B cell (primary cell): ENCODE measurements around the gene TRABD2B. TPM values are rescaled to one million over a fixed set of nuclear protein-coding genes. Genes with fewer than 3 reads are reported as not detected.

Experiments used
- ATAC-seq: fragments of 200-7000 bp; cut with Tn5 transposase; one replicate; pipeline ENCODE4 v1.10.0; 2021; ENCODE audit warnings: low read depth, mild to moderate bottlenecking, moderate number of reproducible peaks, moderate library complexity
- CTCF ChIA-PET: fragments of 350-600 bp; sonication (Branson Sonifier 250); formaldehyde crosslinking; loops from one replicate; lab custom pipeline; 2021; ENCODE audit warnings: antibody characterized with exemption, inconsistent platforms; lab: Charles Lee
- POLR2A ChIA-PET: fragments of 350-600 bp; sonication (Branson Sonifier 250); formaldehyde crosslinking; loops from one replicate; lab custom pipeline; 2021; ENCODE audit warnings: antibody characterized with exemption; lab: Charles Lee
- DNase-seq: peaks from one replicate; pipeline ENCODE4 v3.0.0; 2013
- H2AFZ ChIP-seq: 2 replicates; pipeline ENCODE4 v1.6.1; 2012; ENCODE audit warnings: mild to moderate bottlenecking, low read depth, low read length; ENCODE audit not compliant: insufficient read depth, poor library complexity, severe bottlenecking
- H3K27ac ChIP-seq, 2 donors: 1 replicate in 1 of 2; 2 replicates in 1 of 2; pipeline ENCODE4 v1.5.1; 2012 to 2013; ENCODE audit warnings: low read length in 2 of 2, mild to moderate bottlenecking in 2 of 2, moderate library complexity in 1 of 2
- H3K27me3 ChIP-seq, 4 experiments: fragments of 200-600 bp in 1 of 4; sonication (generic) in 1 of 4; replicated peaks in 1 of 4; 1 replicate in 2 of 4; 2 replicates in 2 of 4; pipeline versions ENCODE4 v1.6.1 to v1.7.0; 2013 to 2016; ENCODE audit warnings: low read length in 3 of 4, mild to moderate bottlenecking in 2 of 4, mixed read lengths in 1 of 4, moderate library complexity in 1 of 4; ENCODE audit not compliant: insufficient read depth in 4 of 4, control insufficient read depth in 3 of 4; ENCODE audit errors: control extremely low read depth in 1 of 4
- H3K36me3 ChIP-seq, 2 experiments: replicated peaks in 1 of 2; 1 replicate in 1 of 2; 2 replicates in 1 of 2; pipeline versions ENCODE4 v1.6.1 to v1.7.1; 2013; ENCODE audit warnings: low read length in 1 of 2; ENCODE audit not compliant: insufficient read depth in 2 of 2, control insufficient read depth in 1 of 2; ENCODE audit errors: control extremely low read depth in 1 of 2, extremely low read depth in 1 of 2
- H3K4me1 ChIP-seq, 2 donors: fragments of 200-600 bp in 1 of 2; sonication (generic) in 1 of 2; 1 replicate in 1 of 2; 2 replicates in 1 of 2; pipeline versions ENCODE4 v1.5.1 to v1.6.1; 2013 to 2017; ENCODE audit warnings: low read length in 2 of 2; ENCODE audit not compliant: control insufficient read depth in 2 of 2, insufficient read depth in 2 of 2
- H3K4me2 ChIP-seq: replicated peaks from 2 replicates; pipeline ENCODE3; 2012; ENCODE audit warnings: mild to moderate bottlenecking, low read depth, low read length; ENCODE audit not compliant: poor library complexity, severe bottlenecking
- H3K4me3 ChIP-seq, 5 experiments: fragments of 200-600 bp in 1 of 5; sonication (generic) in 1 of 5; 1 replicate in 3 of 5; 2 replicates in 2 of 5; pipeline versions ENCODE4 v1.5.1 to v1.7.0; 2011 to 2016; ENCODE audit warnings: low read length in 4 of 5, mild to moderate bottlenecking in 4 of 5, low read depth in 2 of 5, control low read depth in 1 of 5, moderate library complexity in 1 of 5; ENCODE audit not compliant: insufficient read depth in 1 of 5; ENCODE audit errors: control extremely low read depth in 1 of 5, extremely low read depth in 1 of 5
- H3K79me2 ChIP-seq: fragments of 200-600 bp; sonication (generic); one replicate; pipeline ENCODE4 v1.6.0; 2016; ENCODE audit warnings: low read length; ENCODE audit not compliant: control insufficient read depth, insufficient read depth
- H3K9ac ChIP-seq: fragments of 200-600 bp; sonication (generic); 2 replicates; pipeline ENCODE4 v1.6.1; 2017; ENCODE audit warnings: mild to moderate bottlenecking, low read length, moderate library complexity
- H3K9me3 ChIP-seq, 3 donors: one replicate each; pipeline versions ENCODE4 v1.6.1 to v1.7.1; 2013; ENCODE audit warnings: low read length in 2 of 3; ENCODE audit not compliant: control insufficient read depth in 2 of 3, insufficient read depth in 1 of 3; ENCODE audit errors: control extremely low read depth in 1 of 3
- H4K20me1 ChIP-seq: 2 replicates; pipeline ENCODE4 v1.6.0; 2012; ENCODE audit warnings: mild to moderate bottlenecking, low read length; ENCODE audit not compliant: insufficient read depth, control insufficient read depth, poor library complexity, severe bottlenecking
- H3K27ac Mint-ChIP-seq: one replicate; pipeline ENCODE4 v1.8.0; 2021; ENCODE audit warnings: mixed read lengths
- H3K27me3 Mint-ChIP-seq: one replicate; pipeline ENCODE4 v1.8.0; 2021; ENCODE audit warnings: mixed read lengths
- H3K4me1 Mint-ChIP-seq: one replicate; pipeline ENCODE4 v1.8.0; 2021; ENCODE audit warnings: mixed read lengths
- H3K4me3 Mint-ChIP-seq: one replicate; pipeline ENCODE4 v1.8.0; 2021; ENCODE audit warnings: mixed read lengths
- H3K9me3 Mint-ChIP-seq: one replicate; pipeline ENCODE4 v1.8.0; 2022; ENCODE audit warnings: mixed read lengths; ENCODE audit not compliant: insufficient read depth
- CTCF ChIP-seq: fragments of 200-600 bp; IDR thresholded peaks from one replicate; pipeline ENCODE4 v1.8.0; 2022; ENCODE audit warnings: antibody characterized with exemption, mild to moderate bottlenecking
- EZH2 ChIP-seq: IDR thresholded peaks from 2 replicates; pipeline ENCODE4 v1.6.1; 2012; ENCODE audit warnings: borderline replicate concordance, low read depth, mild to moderate bottlenecking, moderate library complexity, low read length; ENCODE audit not compliant: insufficient read depth, poor library complexity, severe bottlenecking
- WGBS: methylation state at CpG from one replicate; pipeline ENCODE4 v1.1.5; 2013; ENCODE audit warnings: missing lambda C conversion rate; ENCODE audit not compliant: insufficient coverage; 5-methylcytosine and 5-hydroxymethylcytosine counted together
- intact Hi-C: fragments of 100-400 bp; cut with micrococcal nuclease; formaldehyde crosslinking; loops from one replicate; pipeline ENCODE4 v1.10.0; 2022
- polyA plus RNA-seq: library from polyadenylated mRNA; depleted of rRNA; stranded (reverse); fragments of >200 nt; gene quantifications from 2 replicates; pipeline ENCODE4 v1.2.3, GENCODE V29; 2012
- total RNA-seq, 2 donors: library from RNA; stranded (reverse); fragments of 120-200 nt in 1 of 2; gene quantifications; 1 replicate in 1 of 2; 2 replicates in 1 of 2; pipeline versions ENCODE4 v1.2.3 to v1.2.4, GENCODE V29; 2013 to 2022

The TRABD2B gene
- total and polyA plus RNA-seq, 2 donors (not counting 1 experiment from before 2014, with no cell fraction given): not detected

GRCh38 chr1:47717341-47717740 is 279.8 kb downstream of the TRABD2B start:
- DNase-seq: no peak
- Histone ChIP-seq H3K27ac (no peak overlapping the region), H3K79me2 (no peaks in the 10 kb centered on the region), H3K9me3 (no peaks in the 10 kb centered on the region), H3K9ac (no peak overlapping the region), H3K4me2 (no peak overlapping the region), H3K4me1 (no peaks in the 10 kb centered on the region), H4K20me1 (no peaks in the 10 kb centered on the region), H3K4me3 (no peak overlapping the region), H3K36me3 (no peaks in the 10 kb centered on the region), H2AFZ (no peak overlapping the region), H3K27me3 (peaks cover 0 to 23% (median 13%) of the 10 kb centered on the region in 4 experiments)
- Mint-ChIP-seq H3K27ac (no peak overlapping the region), H3K9me3 (no peaks in the 10 kb centered on the region), H3K27me3 (peaks cover 68% of the 10 kb centered on the region), H3K4me3 (no peak overlapping the region), H3K4me1 (no peaks in the 10 kb centered on the region)
- no peak for TF ChIP-seq CTCF
- TF ChIP-seq EZH2: no peak
- intact Hi-C loops: no loop called here
- ChIA-PET CTCF (interaction anchor here (3.3 to 5.0 kb wide), 2 partner anchors 10 to 524 kb away, joined by 11 to 28 read pairs; no protein-coding TSS in a partner anchor), POLR2A (no interaction called here)
- no peak for ATAC-seq

- 77% methylated on average over 2 of the region's 4 CpGs for WGBS
- intact Hi-C loops: no loop called here
- H3K4me1 Mint-ChIP-seq: peaks cover 11% of the 10 kb centered on the region
These were observed 283.0 kb downstream of the TRABD2B start for GRCh38 chr1:47713975-47714767.

More at GRCh38 chr1:47713975-47714767, 283.0 kb downstream of the TRABD2B start:
- no peak overlapping the region for H3K27ac ChIP-seq
- TF ChIP-seq EZH2 (no peak), CTCF (no peak)
- no peak overlapping the region for H2AFZ ChIP-seq
- Mint-ChIP-seq H3K27me3 (peaks cover 66% of the 10 kb centered on the region), H3K9me3 (no peaks in the 10 kb centered on the region), H3K27ac (no peak overlapping the region), H3K4me3 (no peak overlapping the region)
- no peaks in the 10 kb centered on the region for H4K20me1 ChIP-seq
- H3K9me3 ChIP-seq: no peaks in the 10 kb centered on the region
- H3K4me3 ChIP-seq: no peak overlapping the region
- peaks cover 0 to 51% (median 27%) of the 10 kb centered on the region in 4 experiments for H3K27me3 ChIP-seq
- ChIA-PET POLR2A (no interaction called here), CTCF (interaction anchor here (5.0 kb wide), 1 partner anchor 13 kb away, joined by 28 read pairs; no protein-coding TSS in a partner anchor)
- no peaks in the 10 kb centered on the region for H3K79me2 ChIP-seq
- ATAC-seq (no peak), DNase-seq (no peak)
- H3K9ac ChIP-seq: no peak overlapping the region
- peaks cover 17 to 18% of the 10 kb centered on the region in 2 donors for H3K4me1 ChIP-seq
- H3K4me2 ChIP-seq: no peak overlapping the region
- H3K36me3 ChIP-seq: no peaks in the 10 kb centered on the region
